H1 (cell line): ENCODE results near the gene C22orf23. TPM values are rescaled to one million over a fixed set of nuclear protein-coding genes. Genes with fewer than 3 reads are reported as not detected.

Experiments
- CTCF ChIA-PET: fragments of 300-600 bp; sonication (Branson Sonifier 250); formaldehyde crosslinking; loops from one replicate; lab custom pipeline; 2021; ENCODE audit not compliant: partially characterized antibody; lab: Charles Lee
- POLR2A ChIA-PET: fragments of 300-600 bp; sonication (Branson Sonifier 250); formaldehyde crosslinking; loops from one replicate; lab custom pipeline; 2021; ENCODE audit warnings: inconsistent platforms; ENCODE audit not compliant: partially characterized antibody; lab: Charles Lee
- DNase-seq, 2 experiments: peaks; one replicate each; pipeline versions ENCODE4 v3.0.0 to v3.0.0-alpha.2; 2010 to 2022; ENCODE audit warnings: low spot score in 2 of 2, low read depth in 1 of 2, mixed read lengths in 1 of 2
- FAIRE-seq: peaks from 2 replicates; lab custom pipeline; 2011; peaks lifted over from hg19 to GRCh38; lab: Jason Lieb, UNC
- H2AFZ ChIP-seq: 2 replicates; pipeline ENCODE4 v1.8.1; 2012; ENCODE audit warnings: low read length, inconsistent platforms
- H2AK5ac ChIP-seq: 2 replicates; pipeline ENCODE4 v1.6.1; 2013; ENCODE audit warnings: low read depth, low read length
- H2BK120ac ChIP-seq: replicated peaks from 2 replicates; pipeline ENCODE3; 2013; ENCODE audit warnings: low read depth, low read length, inconsistent platforms
- H2BK12ac ChIP-seq: 2 replicates; pipeline ENCODE4 v1.6.1; 2013; ENCODE audit warnings: low read depth, low read length
- H2BK15ac ChIP-seq: 2 replicates; pipeline ENCODE4 v1.6.1; 2013; ENCODE audit warnings: low read length
- H2BK20ac ChIP-seq: 2 replicates; pipeline ENCODE4 v1.6.1; 2013; ENCODE audit warnings: low read length
- H2BK5ac ChIP-seq: 2 replicates; pipeline ENCODE4 v1.6.1; 2013; ENCODE audit warnings: low read depth, low read length
- H3K14ac ChIP-seq: 2 replicates; pipeline ENCODE4 v1.6.1; 2013; ENCODE audit warnings: inconsistent platforms; ENCODE audit not compliant: insufficient read length
- H3K18ac ChIP-seq: 2 replicates; pipeline ENCODE4 v1.6.1; 2013; ENCODE audit warnings: low read length; ENCODE audit errors: extremely low read depth
- H3K23ac ChIP-seq: 2 replicates; pipeline ENCODE4 v1.6.1; 2013; ENCODE audit warnings: inconsistent platforms; ENCODE audit not compliant: insufficient read length
- H3K23me2 ChIP-seq: 2 replicates; pipeline ENCODE4 v1.6.1; 2013; ENCODE audit warnings: low read depth, low read length
- H3K27ac ChIP-seq: 2 replicates; pipeline ENCODE4 v1.6.1; 2011; ENCODE audit warnings: low read depth, low read length, inconsistent platforms
- H3K27me3 ChIP-seq, 4 experiments: replicated peaks in 1 of 4; 1 replicate in 1 of 4; 2 replicates in 3 of 4; pipeline versions ENCODE4 v1.6.1 to v1.8.1; 2011 to 2013; ENCODE audit warnings: low read length in 3 of 4, mild to moderate bottlenecking in 3 of 4, inconsistent platforms in 2 of 4, mixed read lengths in 2 of 4, moderate library complexity in 1 of 4; ENCODE audit not compliant: control insufficient read depth in 3 of 4, insufficient read depth in 3 of 4; ENCODE audit errors: extremely low read depth in 1 of 4
- H3K36me3 ChIP-seq, 4 experiments: 2 replicates each; pipeline versions ENCODE4 v1.6.1 to v1.8.1; 2011 to 2013; ENCODE audit warnings: mild to moderate bottlenecking in 4 of 4, low read length in 3 of 4, moderate library complexity in 2 of 4, control low read depth in 1 of 4, inconsistent platforms in 1 of 4; ENCODE audit not compliant: insufficient read depth in 4 of 4, control insufficient read depth in 2 of 4
- H3K4ac ChIP-seq: replicated peaks from 2 replicates; pipeline ENCODE3; 2013; ENCODE audit warnings: low read length, low read depth, mixed read lengths, inconsistent platforms; ENCODE audit not compliant: insufficient read length
- H3K4me1 ChIP-seq, 4 experiments: replicated peaks in 1 of 4; 1 replicate in 1 of 4; 2 replicates in 3 of 4; pipeline versions ENCODE4 v1.6.1 to v1.8.1; 2011 to 2013; ENCODE audit warnings: low read length in 3 of 4, inconsistent platforms in 2 of 4, mixed read lengths in 1 of 4; ENCODE audit not compliant: insufficient read depth in 4 of 4, control insufficient read depth in 3 of 4
- H3K4me2 ChIP-seq, 2 experiments: 2 replicates each; pipeline versions ENCODE4 v1.6.1 to v1.8.1; 2011 to 2013; ENCODE audit warnings: low read depth in 2 of 2, low read length in 2 of 2, control low read depth in 1 of 2, inconsistent platforms in 1 of 2, mild to moderate bottlenecking in 1 of 2; ENCODE audit not compliant: insufficient read depth in 1 of 2
- H3K4me3 ChIP-seq, 4 experiments: fragments of 200-600, 300-600 bp in 1 of 4; sonication (generic), shearing (Covaris generic), sonication (Bioruptor Twin) in 1 of 4; 2 replicates each; pipeline versions ENCODE4 v1.5.1 to v1.8.1; 2011 to 2016; ENCODE audit warnings: low read length in 4 of 4, low read depth in 3 of 4, control low read depth in 2 of 4, inconsistent platforms in 2 of 4, mild to moderate bottlenecking in 2 of 4, mixed read lengths in 1 of 4, moderate library complexity in 1 of 4; ENCODE audit not compliant: insufficient read depth in 2 of 4; ENCODE audit errors: extremely low read depth in 1 of 4
- H3K56ac ChIP-seq: replicated peaks from 2 replicates; pipeline ENCODE3; 2013; ENCODE audit warnings: low read depth, mild to moderate bottlenecking, mixed read lengths, low read length, inconsistent platforms; ENCODE audit not compliant: insufficient read length
- H3K79me1 ChIP-seq: 2 replicates; pipeline ENCODE4 v1.6.1; 2013; ENCODE audit warnings: low read depth, low read length, control low read depth
- H3K79me2 ChIP-seq, 2 experiments: 2 replicates each; pipeline versions ENCODE4 v1.6.1 to v1.8.1; 2012 to 2013; ENCODE audit warnings: low read length in 2 of 2, mild to moderate bottlenecking in 2 of 2, inconsistent platforms in 1 of 2; ENCODE audit not compliant: insufficient read depth in 2 of 2, control insufficient read depth in 1 of 2
- H3K9ac ChIP-seq, 4 experiments: replicated peaks in 1 of 4; 1 replicate in 1 of 4; 2 replicates in 3 of 4; pipeline versions ENCODE4 v1.6.1 to v1.8.1; 2011 to 2013; ENCODE audit warnings: low read depth in 3 of 4, low read length in 3 of 4, control low read depth in 2 of 4, mild to moderate bottlenecking in 2 of 4, moderate library complexity in 2 of 4, inconsistent platforms in 1 of 4; ENCODE audit errors: extremely low read depth in 1 of 4
- H3K9me3 ChIP-seq, 2 experiments: 2 replicates each; pipeline versions ENCODE4 v1.6.1 to v1.8.1; 2012 to 2013; ENCODE audit warnings: mild to moderate bottlenecking in 2 of 2, moderate library complexity in 2 of 2, control low read depth in 1 of 2, inconsistent platforms in 1 of 2, low read depth in 1 of 2, low read length in 1 of 2, mixed read lengths in 1 of 2; ENCODE audit not compliant: insufficient read depth in 2 of 2
- H4K20me1 ChIP-seq, 2 experiments: replicated peaks in 1 of 2; 2 replicates each; pipeline versions ENCODE3 to v1.8.1; 2011 to 2013; ENCODE audit warnings: inconsistent platforms in 2 of 2, low read length in 2 of 2, mild to moderate bottlenecking in 1 of 2; ENCODE audit not compliant: insufficient read depth in 2 of 2, control insufficient read depth in 1 of 2
- H4K5ac ChIP-seq: 2 replicates; pipeline ENCODE4 v1.6.1; 2013; ENCODE audit warnings: low read length, low read depth, mixed read lengths, inconsistent platforms; ENCODE audit not compliant: insufficient read length
- H4K8ac ChIP-seq: 2 replicates; pipeline ENCODE4 v1.8.0; 2013; ENCODE audit warnings: mild to moderate bottlenecking, moderate library complexity, low read length, inconsistent platforms; ENCODE audit not compliant: insufficient read depth; ENCODE audit errors: extremely low read depth
- H4K91ac ChIP-seq: replicated peaks from 2 replicates; pipeline ENCODE3; 2013; ENCODE audit warnings: low read length, mixed read lengths, inconsistent platforms; ENCODE audit not compliant: insufficient read length
- CHD2 ChIP-seq: IDR thresholded peaks from 2 replicates; pipeline ENCODE4 v1.6.1; 2012; ENCODE audit warnings: low read length, improper control_type of control experiment
- CTCF ChIP-seq, 3 experiments: IDR thresholded peaks; 1 replicate in 2 of 3; 2 replicates in 1 of 3; pipeline versions ENCODE4 v1.5.1 to v1.6.1; 2011; ENCODE audit warnings: low read length in 3 of 3, mild to moderate bottlenecking in 3 of 3, inconsistent platforms in 2 of 3, low read depth in 1 of 3, moderate library complexity in 1 of 3; ENCODE audit not compliant: insufficient read depth in 1 of 3; ENCODE audit errors: control extremely low read depth in 1 of 3
- KDM4A ChIP-seq: IDR thresholded peaks from one replicate; pipeline ENCODE4 v1.7.1; 2012; ENCODE audit warnings: low read depth, mild to moderate bottlenecking, moderate library complexity, low read length, inconsistent platforms; ENCODE audit not compliant: severe bottlenecking
- RXRA ChIP-seq: IDR thresholded peaks from 2 replicates; pipeline ENCODE4 v1.6.1; 2011; ENCODE audit warnings: low read depth, mild to moderate bottlenecking, low read length, moderate library complexity; ENCODE audit not compliant: insufficient read depth
- SAP30 ChIP-seq: fragments of 300-600 bp; sonication (generic); IDR thresholded peaks from 2 replicates; pipeline ENCODE4 v1.7.1; 2012; ENCODE audit warnings: low read length, moderate library complexity, mild to moderate bottlenecking, inconsistent platforms; ENCODE audit not compliant: insufficient read depth, insufficient replicate concordance
- SP2 ChIP-seq: IDR thresholded peaks from 2 replicates; pipeline ENCODE4 v1.6.1; 2012; ENCODE audit warnings: mild to moderate bottlenecking, low read length, inconsistent platforms
- SP4 ChIP-seq: IDR thresholded peaks from 2 replicates; pipeline ENCODE4 v1.6.1; 2012; ENCODE audit warnings: low read length, inconsistent platforms
- TAF7 ChIP-seq: optimal IDR thresholded peaks from 2 replicates; pipeline ENCODE3; 2011; ENCODE audit warnings: low read depth, mild to moderate bottlenecking, inconsistent platforms, low read length, moderate library complexity, borderline replicate concordance
- WGBS, 2 experiments: shearing (Covaris generic) in 1 of 2; methylation state at CpG; one replicate each; pipeline versions ENCODE4 v1.1.6 to v1.1.7; 2013 to 2015; ENCODE audit warnings: low lambda C conversion rate in 2 of 2, mixed read lengths in 2 of 2, inconsistent platforms in 1 of 2, low coverage in 1 of 2, missing lambda C conversion rate in 1 of 2; ENCODE audit not compliant: insufficient replicate concordance in 2 of 2, insufficient coverage in 1 of 2, insufficient read length in 1 of 2; ENCODE audit errors: extremely low coverage in 1 of 2, missing lambda C conversion rate in 1 of 2; 5-methylcytosine and 5-hydroxymethylcytosine counted together
- polyA plus RNA-seq, 7 experiments: library from polyadenylated mRNA; depleted of rRNA in 3 of 7; stranded (reverse) in 5 of 7; unstranded in 2 of 7; fragments of >200 nt in 5 of 7; fragments of 200-250 nt in 2 of 7; gene quantifications; 1 replicate in 5 of 7; 2 replicates in 1 of 7; 4 replicates in 1 of 7; pipeline versions ENCODE4 v1.2.1 to v1.2.3, GENCODE V29; 2011 to 2013; ENCODE audit warnings: missing spikeins in 2 of 7, mixed read lengths in 2 of 7
- total RNA-seq: library from RNA; stranded (reverse); fragmentation: NEBNext Ultra II Directional; extraction: Animal tissue kit (Norgen Biotek cat#: 25700); gene quantifications from 2 replicates; pipeline ENCODE4 v1.2.1, GENCODE V29; 2021
- TF ChIP-seq, protein P1 (sequence below): IDR thresholded peaks from 2 replicates; pipeline ENCODE4 v1.6.1; 2012; ENCODE audit warnings: low read length, inconsistent platforms

The C22orf23 gene
- total and polyA plus RNA-seq, 2 of the 8 experiments (the other 6 are each of a cell fraction or from before 2014, with no cell fraction given), result 0.50 to 0.54 TPM

- peak overlapping the region in 3 of 4 experiments; percentile 91 to 98 (median 98); a peak in 6 of 8 replicates for H3K4me3 ChIP-seq
- H3K56ac ChIP-seq, result no peak overlapping the region
- H2BK15ac ChIP-seq, result no peak overlapping the region
- H3K18ac ChIP-seq, result no peak overlapping the region
- no peak overlapping the region for H3K9ac ChIP-seq
- ChIA-PET CTCF (interaction anchor here (0.6 to 7.9 kb wide), 9 partner anchors 11 to 141 kb away, joined by 3 to 48 read pairs (median 4); partner anchors contain the start of gene MICALL1), POLR2A (interaction anchor here (0.6 to 2.1 kb wide), 7 partner anchors 10 to 132 kb away, joined by 3 to 7 read pairs (median 3); partner anchors contain the start of genes GALR3 and MICALL1)
- no peak for FAIRE-seq
- H3K36me3 ChIP-seq, result peaks cover 10 to 27% (median 26%) of the 10 kb centered on the region in 4 experiments
- H4K91ac ChIP-seq, result no peak overlapping the region
- no peaks in the 10 kb centered on the region; a peak in 4 of 7 replicates for H3K27me3 ChIP-seq
- no peak overlapping the region for H2BK12ac ChIP-seq
- peaks cover 0 to 10% (median 4%) of the 10 kb centered on the region in 4 experiments; a peak in 4 of 7 replicates for H3K4me1 ChIP-seq
- WGBS, 2 experiments, result 82% methylated on average over 4 of the region's 4 CpGs; no CpG with 5 or more reads in 1 of the 2 experiments
- H2AFZ ChIP-seq, result no peak overlapping the region
- H3K4ac ChIP-seq, result no peak overlapping the region
- H2BK5ac ChIP-seq, result no peak overlapping the region
- DNase-seq, result no peak
- peaks cover 0 to 16% of the 10 kb centered on the region in 2 experiments; a peak in 2 of 4 replicates for H3K79me2 ChIP-seq
- peaks cover 0 to 4% of the 10 kb centered on the region in 2 experiments for H4K20me1 ChIP-seq
- no peak overlapping the region for H2AK5ac ChIP-seq
- peaks cover 4% of the 10 kb centered on the region; the same call in 1 of the 2 replicates for H3K79me1 ChIP-seq
- H4K5ac ChIP-seq, result no peak overlapping the region
- H2BK120ac ChIP-seq, result no peak overlapping the region
- H3K23me2 ChIP-seq, result peaks cover 6% of the 10 kb centered on the region
- peak overlapping the region; percentile 84 to 94 for H3K4me2 ChIP-seq
- no peak overlapping the region for H4K8ac ChIP-seq
- no peak overlapping the region for H3K14ac ChIP-seq
- no peaks in the 10 kb centered on the region for H3K9me3 ChIP-seq
- no peak overlapping the region for H3K27ac ChIP-seq
- H3K23ac ChIP-seq, result no peak overlapping the region
- no peak overlapping the region for H2BK20ac ChIP-seq
- no peak for TF ChIP-seq SP4
- no peak for TF ChIP-seq SP2
- TF ChIP-seq CHD2, result no peak
- no peak for TF ChIP-seq SAP30
- TF ChIP-seq RXRA, result no peak
- TF ChIP-seq, protein P1, sequence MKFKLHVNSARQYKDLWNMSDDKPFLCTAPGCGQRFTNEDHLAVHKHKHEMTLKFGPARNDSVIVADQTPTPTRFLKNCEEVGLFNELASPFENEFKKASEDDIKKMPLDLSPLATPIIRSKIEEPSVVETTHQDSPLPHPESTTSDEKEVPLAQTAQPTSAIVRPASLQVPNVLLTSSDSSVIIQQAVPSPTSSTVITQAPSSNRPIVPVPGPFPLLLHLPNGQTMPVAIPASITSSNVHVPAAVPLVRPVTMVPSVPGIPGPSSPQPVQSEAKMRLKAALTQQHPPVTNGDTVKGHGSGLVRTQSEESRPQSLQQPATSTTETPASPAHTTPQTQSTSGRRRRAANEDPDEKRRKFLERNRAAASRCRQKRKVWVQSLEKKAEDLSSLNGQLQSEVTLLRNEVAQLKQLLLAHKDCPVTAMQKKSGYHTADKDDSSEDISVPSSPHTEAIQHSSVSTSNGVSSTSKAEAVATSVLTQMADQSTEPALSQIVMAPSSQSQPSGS, result no peak
- no peak for TF ChIP-seq TAF7
- no peak for TF ChIP-seq CTCF (IDR thresholded peaks at IDR 0.05; ENCODE audit: control extremely low read depth in 1 of 3, insufficient read depth in 1 of 3, low read depth in 1 of 3, low read length in 3 of 3)
- TF ChIP-seq KDM4A, result no peak
Measured at GRCh38 chr22:37954686-37955085, 1.3 kb upstream of the C22orf23 start.
